Gastrocnemius medialis (tissue), 4 donors: Measurements from ENCODE around the gene LIFR.

ENCODE experiments used
- POLR2A ChIP-seq, 2 donors: fragments of 450-650 bp; IDR thresholded peaks; one replicate each; pipeline ENCODE4 v1.6.1; 2017; ENCODE audit warnings: antibody characterized with exemption in 2 of 2, mild to moderate bottlenecking in 2 of 2, moderate library complexity in 2 of 2
- TF ChIP-seq, protein P1 (sequence below), 5 experiments: fragments of 450-650 bp in 3 of 5; fragments of 200-600 bp in 2 of 5; sonication (generic) in 2 of 5; IDR thresholded peaks in 4 of 5; conservative IDR thresholded peaks in 1 of 5; 1 replicate in 4 of 5; 2 replicates in 1 of 5; pipeline ENCODE4 v1.5.1; 2016 to 2019; ENCODE audit warnings: antibody characterized with exemption in 5 of 5, mild to moderate bottlenecking in 3 of 5, moderate library complexity in 3 of 5

DNA sequence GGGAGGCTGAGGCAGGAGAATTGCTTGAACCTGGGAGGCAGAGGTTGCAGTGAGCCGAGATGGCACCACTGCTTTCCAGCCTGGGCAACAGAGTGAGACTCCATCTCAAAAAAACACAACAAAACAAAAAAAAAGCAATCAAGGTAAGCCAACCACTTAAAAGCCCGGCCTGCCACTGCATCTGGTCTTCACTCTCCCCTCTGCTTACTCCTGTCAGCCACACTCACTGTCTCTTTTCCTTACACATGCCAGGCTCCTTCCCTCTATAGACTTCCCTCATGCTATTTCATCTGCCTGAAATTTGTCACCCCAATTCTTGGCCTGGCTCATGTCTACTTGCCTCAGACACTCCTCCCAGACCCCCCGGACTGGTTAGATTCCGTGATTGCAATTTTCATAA lies 17.6 kb upstream of the LIFR start:
- TF ChIP-seq, protein P1, sequence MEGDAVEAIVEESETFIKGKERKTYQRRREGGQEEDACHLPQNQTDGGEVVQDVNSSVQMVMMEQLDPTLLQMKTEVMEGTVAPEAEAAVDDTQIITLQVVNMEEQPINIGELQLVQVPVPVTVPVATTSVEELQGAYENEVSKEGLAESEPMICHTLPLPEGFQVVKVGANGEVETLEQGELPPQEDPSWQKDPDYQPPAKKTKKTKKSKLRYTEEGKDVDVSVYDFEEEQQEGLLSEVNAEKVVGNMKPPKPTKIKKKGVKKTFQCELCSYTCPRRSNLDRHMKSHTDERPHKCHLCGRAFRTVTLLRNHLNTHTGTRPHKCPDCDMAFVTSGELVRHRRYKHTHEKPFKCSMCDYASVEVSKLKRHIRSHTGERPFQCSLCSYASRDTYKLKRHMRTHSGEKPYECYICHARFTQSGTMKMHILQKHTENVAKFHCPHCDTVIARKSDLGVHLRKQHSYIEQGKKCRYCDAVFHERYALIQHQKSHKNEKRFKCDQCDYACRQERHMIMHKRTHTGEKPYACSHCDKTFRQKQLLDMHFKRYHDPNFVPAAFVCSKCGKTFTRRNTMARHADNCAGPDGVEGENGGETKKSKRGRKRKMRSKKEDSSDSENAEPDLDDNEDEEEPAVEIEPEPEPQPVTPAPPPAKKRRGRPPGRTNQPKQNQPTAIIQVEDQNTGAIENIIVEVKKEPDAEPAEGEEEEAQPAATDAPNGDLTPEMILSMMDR (IDR thresholded peaks at IDR 0.05 in 4 of 5, conservative IDR thresholded peaks at IDR 0.05 in 1 of 5), result no peak
- TF ChIP-seq POLR2A (IDR thresholded peaks at IDR 0.05), result no peak
